Measurements from ENCODE around the gene PELO. TPM values are rescaled to one million over a fixed set of nuclear protein-coding genes. Genes with fewer than 3 reads are reported as not detected.
A peak's percentile ranks its signal among the peaks of the same experiment; 100 is the strongest.

The PELO gene
- total RNA-seq, 4 donors from 2014 or later: 20.0 to 37.0 (median 23.3) TPM

- Histone ChIP-seq H3K27me3 (no peaks in the 10 kb centered on the region), H3K36me3 (no peaks in the 10 kb centered on the region), H3K4me1 (no peaks in the 10 kb centered on the region), H3K27ac (no peak overlapping the region), H3K9me3 (no peaks in the 10 kb centered on the region), H3K4me3 (replicated peaks in 1 of 3) (no peak overlapping the region)
- TF ChIP-seq POLR2A (IDR thresholded peaks at IDR 0.05): no peak
- TF ChIP-seq CTCF (IDR thresholded peaks at IDR 0.05): no peak
- DNase-seq: no peak
- intact Hi-C loops (cut with DNase I): no loop called here
Measured at GRCh38 chr5:52829664-52830063, 41.9 kb downstream of the PELO start.

- no peak for DNase-seq
- 83 to 91% methylated on average over 2 of the region's 2 CpGs for WGBS, 2 donors
- H3K4me1 ChIP-seq: no peaks in the 10 kb centered on the region
Measured at GRCh38 chr5:52830650-52831049, 42.9 kb downstream of the PELO start.

GRCh38 chr5:52831786-52832511, 44.2 kb downstream of the PELO start:
- H3K27ac ChIP-seq: no peak overlapping the region
- no peaks in the 10 kb centered on the region for H3K27me3 ChIP-seq
- no peak for TF ChIP-seq CTCF (IDR thresholded peaks at IDR 0.05)
- TF ChIP-seq POLR2A (IDR thresholded peaks at IDR 0.05): no peak
- WGBS, 2 donors: 86% methylated on average over 2 of the region's 2 CpGs
- H3K4me1 ChIP-seq: no peaks in the 10 kb centered on the region
- intact Hi-C loops (cut with DNase I): no loop called here
- no peak overlapping the region for H3K4me3 ChIP-seq (replicated peaks in 1 of 3)
- no peaks in the 10 kb centered on the region for H3K9me3 ChIP-seq
- H3K36me3 ChIP-seq: no peaks in the 10 kb centered on the region
- no peak for DNase-seq

More at GRCh38 chr5:52830650-52831049, 42.9 kb downstream of the PELO start:
- Histone ChIP-seq H3K36me3 (no peaks in the 10 kb centered on the region), H3K27me3 (no peaks in the 10 kb centered on the region), H3K4me3 (replicated peaks in 1 of 3) (no peak overlapping the region), H3K9me3 (no peaks in the 10 kb centered on the region), H3K27ac (no peak overlapping the region)
- no peak for TF ChIP-seq POLR2A (IDR thresholded peaks at IDR 0.05)
- intact Hi-C loops (cut with DNase I): no loop called here

GRCh38 chr5:52834320-52834719, 46.6 kb downstream of the PELO start:
- Histone ChIP-seq H3K27ac (no peak overlapping the region), H3K36me3 (no peaks in the 10 kb centered on the region), H3K4me1 (no peaks in the 10 kb centered on the region), H3K9me3 (no peaks in the 10 kb centered on the region), H3K27me3 (no peaks in the 10 kb centered on the region), H3K4me3 (replicated peaks in 1 of 3) (no peak overlapping the region)
- 80 to 96% methylated on average over 2 of the region's 2 CpGs for WGBS, 2 donors
- intact Hi-C loops (cut with DNase I): no loop called here
- no peak for TF ChIP-seq POLR2A (IDR thresholded peaks at IDR 0.05)
- no peak for TF ChIP-seq CTCF (IDR thresholded peaks at IDR 0.05)
- no peak for DNase-seq

GRCh38 chr5:52837068-52837467, 49.4 kb downstream of the PELO start:
- Histone ChIP-seq H3K27ac (peak overlapping the region in 2 of 3 donors; percentile 41 to 48), H3K4me3 (replicated peaks in 1 of 3) (no peak overlapping the region), H3K9me3 (no peaks in the 10 kb centered on the region), H3K4me1 (no peaks in the 10 kb centered on the region), H3K27me3 (no peaks in the 10 kb centered on the region), H3K36me3 (no peaks in the 10 kb centered on the region)
- intact Hi-C loops (cut with DNase I): no loop called here
- peak in 1 of 2 donors; percentile 10 for DNase-seq
- no peak for TF ChIP-seq CTCF (IDR thresholded peaks at IDR 0.05)
- TF ChIP-seq POLR2A (IDR thresholded peaks at IDR 0.05): no peak
- WGBS, 2 donors: 61 to 69% methylated on average over 7 of the region's 7 CpGs

Other genes starting within 250 kb of the PELO start
- 10 to 100 TPM; 38.7 to 85.9 (median 52.6) TPM for gene ITGA1, start within 50 bp of the PELO start, total RNA-seq
- 1 to 10 TPM; 2.0 to 6.0 (median 3.1) TPM for gene ITGA2, start 201.4 kb downstream of the PELO start, total RNA-seq

Data from thyroid gland (tissue), 4 donors.